ENCODE results near the gene NCKAP1.

NCKAP1 gene

DNA sequence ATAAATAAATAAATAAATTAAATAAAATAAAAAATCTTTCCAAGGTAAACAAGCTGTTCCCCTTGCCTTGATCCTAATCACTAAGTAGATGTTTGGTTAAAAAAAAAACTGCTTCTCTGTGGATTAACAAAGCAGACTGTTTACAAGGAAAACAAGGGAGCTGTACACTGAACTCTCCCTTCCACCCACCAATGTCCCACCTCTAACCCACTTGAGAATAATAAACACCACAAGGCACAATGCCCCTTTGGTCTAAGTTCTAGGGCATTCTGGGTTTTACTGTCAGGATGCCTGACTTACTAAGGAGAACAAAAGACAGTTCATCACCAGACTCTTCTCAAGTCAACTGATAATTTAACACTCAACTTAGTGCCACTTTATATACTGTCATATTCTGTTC, 83.5 kb downstream of the NCKAP1 start:
- H3K36me3 ChIP-seq (ENCODE audit: insufficient read depth, low read length) = no peaks in the 10 kb centered on the region

GRCh38 chr2:182952741-182953450, 85.4 kb downstream of the NCKAP1 start:
- H3K4me1 ChIP-seq (ENCODE audit: insufficient read depth, low read length, poor library complexity, severe bottlenecking) = no peaks in the 10 kb centered on the region
- H3K4me2 ChIP-seq (ENCODE audit: low read depth, low read length, poor library complexity, severe bottlenecking) = no peak overlapping the region
- no peak overlapping the region for H2AFZ ChIP-seq (ENCODE audit: low read length)
- H4K20me1 ChIP-seq (ENCODE audit: insufficient read depth, low read length, poor library complexity, severe bottlenecking) = no peaks in the 10 kb centered on the region
- H3K9me3 ChIP-seq (ENCODE audit: insufficient read depth, low read depth, low read length) = no peaks in the 10 kb centered on the region
- no peak for TF ChIP-seq EZH2phosphoT487 (IDR thresholded peaks at IDR 0.05; ENCODE audit: borderline replicate concordance)
- no peak for TF ChIP-seq CTCF (conservative IDR thresholded peaks at IDR 0.05; ENCODE audit: low read length)
- no peaks in the 10 kb centered on the region for H3K36me3 ChIP-seq (ENCODE audit: insufficient read depth, low read length)
- H3F3A ChIP-seq (ENCODE audit: low read depth) = no peaks in the 10 kb centered on the region
- no peaks in the 10 kb centered on the region for H3K9me2 ChIP-seq (replicated peaks; ENCODE audit: low read depth, low read length)
- no peak overlapping the region for H3K9ac ChIP-seq (ENCODE audit: low read depth, low read length, poor library complexity, severe bottlenecking)
- H3K79me2 ChIP-seq (ENCODE audit: insufficient read depth, low read length) = no peaks in the 10 kb centered on the region
- H3K4me3 ChIP-seq (ENCODE audit: low read length, poor library complexity, severe bottlenecking) = no peak overlapping the region
- no peaks in the 10 kb centered on the region for H3K27me3 ChIP-seq (ENCODE audit: insufficient read depth, low read length, poor library complexity, severe bottlenecking)

More for the DNA sequence above, 83.5 kb downstream of the NCKAP1 start:
- Histone ChIP-seq H4K20me1 (ENCODE audit: insufficient read depth, low read length, poor library complexity, severe bottlenecking) (no peaks in the 10 kb centered on the region), H3F3A (ENCODE audit: low read depth) (no peaks in the 10 kb centered on the region), H3K4me3 (ENCODE audit: low read length, poor library complexity, severe bottlenecking) (no peak overlapping the region), H3K4me1 (ENCODE audit: insufficient read depth, low read length, poor library complexity, severe bottlenecking) (no peaks in the 10 kb centered on the region), H3K9me2 (replicated peaks; ENCODE audit: low read depth, low read length) (no peaks in the 10 kb centered on the region), H3K9me3 (ENCODE audit: insufficient read depth, low read depth, low read length) (no peaks in the 10 kb centered on the region), H3K27me3 (ENCODE audit: insufficient read depth, low read length, poor library complexity, severe bottlenecking) (no peaks in the 10 kb centered on the region), H3K9ac (ENCODE audit: low read depth, low read length, poor library complexity, severe bottlenecking) (no peak overlapping the region), H3K4me2 (ENCODE audit: low read depth, low read length, poor library complexity, severe bottlenecking) (no peak overlapping the region), H2AFZ (ENCODE audit: low read length) (no peak overlapping the region), H3K79me2 (ENCODE audit: insufficient read depth, low read length) (no peaks in the 10 kb centered on the region)
- TF ChIP-seq CTCF (conservative IDR thresholded peaks at IDR 0.05; ENCODE audit: low read length) = no peak
- no peak for TF ChIP-seq EZH2phosphoT487 (IDR thresholded peaks at IDR 0.05; ENCODE audit: borderline replicate concordance)

- no peaks in the 10 kb centered on the region for H3K9me2 ChIP-seq (replicated peaks; ENCODE audit: low read depth, low read length)
- no peak overlapping the region for H3K4me2 ChIP-seq (ENCODE audit: low read depth, low read length, poor library complexity, severe bottlenecking)
- H2AFZ ChIP-seq (ENCODE audit: low read length) = no peak overlapping the region
- H3K9ac ChIP-seq (ENCODE audit: low read depth, low read length, poor library complexity, severe bottlenecking) = no peak overlapping the region
- no peaks in the 10 kb centered on the region for H3F3A ChIP-seq (ENCODE audit: low read depth)
- H3K9me3 ChIP-seq (ENCODE audit: insufficient read depth, low read depth, low read length) = no peaks in the 10 kb centered on the region
- H3K27me3 ChIP-seq (ENCODE audit: insufficient read depth, low read length, poor library complexity, severe bottlenecking) = no peaks in the 10 kb centered on the region
- no peaks in the 10 kb centered on the region for H4K20me1 ChIP-seq (ENCODE audit: insufficient read depth, low read length, poor library complexity, severe bottlenecking)
- H3K4me3 ChIP-seq (ENCODE audit: low read length, poor library complexity, severe bottlenecking) = no peak overlapping the region
- no peak for TF ChIP-seq EZH2phosphoT487 (IDR thresholded peaks at IDR 0.05; ENCODE audit: borderline replicate concordance)
- H3K79me2 ChIP-seq (ENCODE audit: insufficient read depth, low read length) = no peaks in the 10 kb centered on the region
- no peaks in the 10 kb centered on the region for H3K36me3 ChIP-seq (ENCODE audit: insufficient read depth, low read length)
- no peaks in the 10 kb centered on the region for H3K4me1 ChIP-seq (ENCODE audit: insufficient read depth, low read length, poor library complexity, severe bottlenecking)
Measured at GRCh38 chr2:182951948-182952663, 86.2 kb downstream of the NCKAP1 start.

Measured in Loucy (cell line).